GM18502 (cell line): ENCODE data around the gene WASF3.
"Not testable (repeated sequence)": the region's sequence is repeated elsewhere in the genome, so short reads cannot be mapped to it uniquely, and the experiment has no call there.

Source experiments
- ATAC-seq: cut with Tn5 transposase; IDR thresholded peaks from one replicate; pipeline ENCODE4 v1.9.1; 2021; ENCODE audit warnings: mild to moderate bottlenecking; ENCODE audit not compliant: unreplicated experiment, poor library complexity

WASF3 gene

DNA sequence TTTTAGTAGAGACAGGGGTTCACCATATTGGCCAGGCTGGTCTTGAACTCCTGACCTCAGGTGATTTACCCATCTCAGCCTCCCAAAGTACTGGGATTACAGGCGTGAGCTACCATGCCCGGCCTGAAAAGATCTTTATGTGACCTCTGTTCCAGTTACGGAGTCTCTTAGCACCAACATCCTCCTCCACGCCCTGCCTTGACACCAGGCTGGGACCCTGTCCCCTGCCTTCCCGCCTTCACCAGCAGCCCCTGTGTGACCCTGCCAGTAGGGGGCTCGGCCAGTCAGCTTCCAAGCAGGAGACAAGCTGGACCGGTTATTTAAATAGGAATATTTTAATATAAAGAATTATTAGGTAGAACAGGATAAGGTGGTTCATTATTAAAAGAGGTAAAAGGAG, 148.9 kb downstream of the WASF3 start:
- no peak for ATAC-seq

DNA sequence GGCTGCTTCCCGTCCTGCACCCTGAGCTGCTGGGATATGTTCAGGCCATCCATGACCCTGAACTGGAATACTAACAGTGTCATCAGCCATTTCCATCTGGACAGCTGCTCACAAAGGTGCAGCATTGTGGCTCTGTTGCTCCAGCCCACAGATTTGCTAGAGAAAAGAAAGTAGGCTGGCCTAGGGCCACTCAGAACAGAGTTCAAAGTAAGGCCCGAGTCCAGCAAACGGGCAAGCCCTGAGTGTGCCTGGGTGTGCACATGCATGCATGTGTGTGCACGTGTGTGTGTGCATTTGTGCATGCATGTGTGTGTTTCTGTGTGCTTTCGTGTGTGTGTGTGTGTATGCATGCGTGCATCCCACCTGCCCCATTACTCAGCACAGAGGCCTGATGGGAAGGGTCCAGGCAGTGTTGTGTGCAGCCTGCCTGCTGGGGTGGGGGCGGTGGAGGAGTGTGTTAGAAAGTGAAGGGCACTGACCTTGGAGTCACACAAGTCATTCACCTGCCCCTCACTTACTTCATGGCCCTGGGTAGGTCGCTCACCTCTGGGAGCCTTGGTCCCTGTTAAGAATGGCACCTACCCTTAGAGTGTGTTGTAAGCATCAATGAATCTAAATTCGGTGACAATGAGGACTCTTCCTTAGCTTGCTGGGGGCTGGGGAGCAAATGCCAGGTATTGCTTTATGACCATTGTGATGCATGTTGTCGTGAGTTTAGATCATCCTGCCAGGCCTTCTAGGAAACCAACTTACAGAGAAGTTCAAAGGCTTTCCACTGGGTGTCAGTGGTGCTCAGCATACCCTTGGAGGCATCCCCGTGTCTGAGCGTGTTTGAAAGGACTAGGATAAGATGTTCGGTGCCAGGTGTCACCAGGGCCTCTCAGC, 149.9 kb downstream of the WASF3 start:
- ATAC-seq = peak; percentile 64

DNA sequence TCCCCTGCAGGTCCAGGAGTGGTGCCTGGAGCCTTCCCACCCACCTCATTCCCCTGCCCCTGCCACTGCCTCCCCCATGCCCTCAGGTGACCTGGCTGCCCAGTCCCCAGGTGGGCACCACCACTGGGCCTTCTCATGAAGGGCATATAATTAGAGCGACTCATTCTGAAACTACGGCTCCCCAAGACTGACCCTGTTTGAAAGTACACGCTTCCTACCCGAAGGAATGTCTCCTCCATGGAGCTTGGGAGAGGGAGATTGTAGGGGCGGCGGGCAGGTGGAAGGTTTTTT, 150.5 kb downstream of the WASF3 start:
- no peak for ATAC-seq

DNA sequence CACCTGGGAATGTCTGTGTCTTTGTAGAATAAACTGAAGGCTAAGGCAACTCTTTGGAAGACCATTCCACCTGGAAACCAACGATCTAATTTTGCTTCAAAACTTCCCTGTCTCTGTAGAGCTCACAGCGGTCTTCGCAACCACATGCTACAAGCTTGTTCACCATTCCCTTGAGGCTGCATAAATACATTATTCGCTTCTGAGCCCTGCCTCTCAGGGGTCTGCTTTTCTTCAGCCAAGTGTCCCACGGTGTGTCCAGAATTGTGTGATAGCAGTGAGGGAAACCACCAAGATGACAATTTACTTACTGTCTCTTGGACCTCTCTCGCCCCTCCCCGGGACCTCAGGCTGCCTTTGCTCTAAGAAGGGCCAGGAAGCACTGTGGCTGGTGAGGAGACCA, 152.0 kb downstream of the WASF3 start:
- no peak for ATAC-seq

DNA sequence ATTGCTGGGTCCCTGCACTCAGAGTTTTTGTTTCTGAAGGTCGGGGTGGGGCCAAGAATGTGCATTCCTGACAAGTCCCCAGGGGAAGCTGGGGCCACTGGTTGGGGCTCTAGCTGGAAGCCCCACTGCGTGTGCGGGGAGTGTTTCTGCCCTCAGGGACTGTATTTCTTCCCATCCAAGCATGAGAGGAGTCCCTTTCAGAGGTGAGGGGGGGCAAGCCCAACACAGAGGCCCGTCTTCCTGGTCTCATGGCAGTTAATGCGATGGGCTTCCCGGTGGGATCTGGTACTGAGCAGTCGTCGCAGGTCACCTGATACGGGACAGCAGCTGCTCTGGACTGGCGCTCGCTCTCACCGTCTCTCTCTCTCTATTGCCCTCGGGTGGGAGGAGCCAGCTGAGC, 152.7 kb downstream of the WASF3 start:
- ATAC-seq = no peak

- no peak for ATAC-seq
Measured at GRCh38 chr13:26711211-26711610, 153.7 kb downstream of the WASF3 start.

- no peak for ATAC-seq
Measured at GRCh38 chr13:26713341-26713740, 155.9 kb downstream of the WASF3 start.

DNA sequence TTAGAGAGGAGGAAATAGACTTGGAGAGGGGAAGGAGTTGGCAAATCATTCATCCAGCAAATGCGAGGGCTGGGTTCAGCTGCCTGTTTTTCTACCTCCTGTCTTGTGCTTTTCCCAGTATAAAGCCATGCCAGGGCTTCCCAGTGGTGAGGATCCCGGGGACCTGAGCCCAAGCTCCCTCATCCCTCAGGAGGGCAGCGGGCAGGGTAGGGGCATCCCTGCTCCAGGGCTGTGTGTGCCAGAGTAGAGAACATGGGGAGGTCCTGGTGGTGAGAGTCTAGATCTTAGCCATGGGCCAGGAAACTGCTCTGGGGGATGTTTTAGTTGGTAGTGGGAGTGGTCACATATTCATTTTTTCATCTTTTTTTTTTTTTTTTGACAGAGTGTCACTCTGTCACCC, 159.5 kb downstream of the WASF3 start:
- no peak for ATAC-seq

GRCh38 chr13:26718146-26718545, 160.7 kb downstream of the WASF3 start:
- no peak for ATAC-seq

DNA sequence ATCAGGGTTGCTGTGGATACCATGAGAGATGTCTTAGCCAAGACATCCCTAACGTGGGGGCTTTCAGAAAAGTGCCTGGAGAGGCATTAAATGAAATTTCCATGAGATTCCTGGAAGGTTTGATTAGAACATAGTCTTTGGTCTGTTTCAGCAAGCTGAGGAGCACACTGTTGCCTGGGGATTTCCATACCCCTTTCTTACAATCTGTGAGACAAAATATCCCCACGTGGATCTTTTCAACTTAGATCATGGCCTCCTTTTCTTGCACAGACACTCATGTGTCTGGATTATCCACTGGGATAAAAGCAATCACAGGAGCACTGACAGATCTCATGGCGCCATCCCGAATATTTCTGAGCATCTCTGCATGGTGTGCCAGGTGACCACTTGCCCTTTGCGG, 161.4 kb downstream of the WASF3 start:
- ATAC-seq = no peak

DNA sequence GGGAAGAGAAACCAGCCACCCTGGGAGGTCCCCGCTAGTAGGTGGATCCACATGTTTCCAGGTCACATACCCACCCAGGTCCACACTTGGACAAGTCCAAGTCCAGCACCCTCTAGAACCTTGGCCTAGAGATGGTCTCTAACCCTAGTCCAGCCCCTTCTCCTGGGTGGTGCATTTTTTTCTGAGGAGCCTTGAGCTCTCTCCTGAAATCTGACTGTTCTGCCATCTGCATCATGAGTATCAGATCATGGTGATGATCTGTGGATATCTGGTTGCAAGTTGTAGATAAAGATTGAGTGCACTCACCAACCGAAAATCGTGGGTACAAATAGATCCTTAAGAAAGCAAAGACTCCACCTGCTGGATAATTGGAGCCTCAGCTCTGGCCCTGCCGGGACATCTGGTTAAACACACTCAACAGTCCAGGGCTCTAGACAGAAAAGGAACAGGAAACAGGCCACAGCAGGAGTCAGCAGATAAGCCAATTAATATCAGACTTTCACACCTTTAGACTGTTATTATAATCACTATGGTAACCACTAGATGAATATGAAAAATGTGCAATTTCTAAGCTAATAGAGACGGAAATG, 162.0 kb downstream of the WASF3 start:
- ATAC-seq = no peak

- peak; percentile 58 for ATAC-seq
Measured at GRCh38 chr13:26721251-26722121, 164.0 kb downstream of the WASF3 start.

- no peak for ATAC-seq
Measured at GRCh38 chr13:26722321-26722720, 164.8 kb downstream of the WASF3 start.

DNA sequence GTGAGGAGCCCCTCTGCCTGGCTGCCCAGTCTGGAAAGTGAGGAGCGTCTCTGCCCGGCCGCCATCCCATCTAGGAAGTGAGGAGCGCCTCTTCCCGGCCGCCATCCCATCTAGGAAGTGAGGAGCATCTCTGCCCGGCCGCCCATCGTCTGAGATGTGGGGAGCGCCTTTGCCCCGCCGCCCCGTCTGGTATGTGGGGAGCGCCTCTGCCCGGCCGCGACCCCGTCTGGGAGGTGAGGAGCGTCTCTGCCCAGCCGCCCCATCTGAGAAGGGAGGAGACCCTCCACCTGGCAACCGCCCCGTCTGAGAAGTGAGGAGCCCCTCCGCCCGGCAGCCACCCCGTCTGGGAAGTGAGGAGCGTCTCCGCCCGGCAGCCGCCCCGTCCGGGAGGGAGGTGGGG, 166.1 kb downstream of the WASF3 start:
- ATAC-seq = not testable (repeated sequence)

- no peak for ATAC-seq
Measured at GRCh38 chr13:26726684-26727083, 169.2 kb downstream of the WASF3 start.

- ATAC-seq = no peak
Measured at GRCh38 chr13:26727122-26727521, 169.6 kb downstream of the WASF3 start.

GRCh38 chr13:26727633-26728032, 170.2 kb downstream of the WASF3 start:
- ATAC-seq = no peak

DNA sequence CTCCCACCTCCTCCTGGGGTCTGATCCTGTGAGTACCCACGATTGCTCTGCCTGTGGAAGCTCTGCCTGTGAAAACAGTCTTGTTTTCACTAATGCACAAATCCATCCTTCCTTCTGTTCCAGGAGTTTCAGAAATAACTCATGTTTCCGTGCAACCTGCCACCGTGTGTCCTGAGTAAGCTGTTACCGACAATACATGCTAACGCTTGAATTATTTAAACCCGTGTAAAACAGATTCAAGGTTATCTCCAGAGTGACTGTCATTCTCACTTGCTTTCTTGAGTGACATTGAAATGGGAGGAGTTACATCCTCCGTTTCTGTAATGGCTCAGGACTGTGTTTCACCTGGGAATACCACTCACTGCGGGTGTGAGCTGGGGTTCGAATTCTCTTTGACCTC, 178.2 kb downstream of the WASF3 start:
- ATAC-seq = no peak
